Measurements from ENCODE around the gene WNT5B.

Gene WNT5B

GRCh38 chr12:1656902-1657301 is 27.9 kb downstream of the WNT5B start:
- no peak for DNase-seq

- no peak for DNase-seq
Observed at GRCh38 chr12:1657688-1658087, 28.7 kb downstream of the WNT5B start.

- no peak for DNase-seq
Observed at GRCh38 chr12:1660304-1661187, 31.5 kb downstream of the WNT5B start.

GRCh38 chr12:1661553-1662335 is 32.7 kb downstream of the WNT5B start:
- DNase-seq: peak; percentile 96

- DNase-seq: no peak
Observed at GRCh38 chr12:1662761-1663439, 33.9 kb downstream of the WNT5B start.

- DNase-seq: no peak
Observed at GRCh38 chr12:1663440-1664132, 34.6 kb downstream of the WNT5B start.

- no peak for DNase-seq
Observed at GRCh38 chr12:1665366-1665765, 36.3 kb downstream of the WNT5B start.

GRCh38 chr12:1666215-1666614 is 37.2 kb downstream of the WNT5B start:
- no peak for DNase-seq

- DNase-seq: no peak
Observed at GRCh38 chr12:1666685-1667162, 37.7 kb downstream of the WNT5B start.

- no peak for DNase-seq
Observed at GRCh38 chr12:1668833-1669543, 40.0 kb downstream of the WNT5B start.

GRCh38 chr12:1670358-1671268 is 41.6 kb downstream of the WNT5B start:
- DNase-seq: no peak

- no peak for DNase-seq
Observed at GRCh38 chr12:1676043-1676442, 47.0 kb downstream of the WNT5B start.

GRCh38 chr12:1680804-1681492 is 51.9 kb downstream of the WNT5B start:
- no peak for DNase-seq

GRCh38 chr12:1681493-1681807 is 52.4 kb downstream of the WNT5B start:
- DNase-seq: no peak

- no peak for DNase-seq
Observed at GRCh38 chr12:1688086-1688710, 59.2 kb downstream of the WNT5B start.

GRCh38 chr12:1690578-1691122 is 61.6 kb downstream of the WNT5B start, which contains the start of gene ADIPOR2:
Gene ADIPOR2, plus strand, starts transcription at chr12:1691070. Its CDS starts 63,274 bp downstream, at chr12:1754344.
- DNase-seq: peak; percentile 97

GRCh38 chr12:1691123-1692007 is 62.3 kb downstream of the WNT5B start:
- DNase-seq: peak; percentile 43

GRCh38 chr12:1692226-1692625 is 63.2 kb downstream of the WNT5B start:
- no peak for DNase-seq

Data from EL (cell line).